Measurements from ENCODE around the gene CACNA2D3.
"Not testable (repeated sequence)": the region's sequence is repeated elsewhere in the genome, so short reads cannot be mapped to it uniquely, and the experiment has no call there.

Gene CACNA2D3

DNA sequence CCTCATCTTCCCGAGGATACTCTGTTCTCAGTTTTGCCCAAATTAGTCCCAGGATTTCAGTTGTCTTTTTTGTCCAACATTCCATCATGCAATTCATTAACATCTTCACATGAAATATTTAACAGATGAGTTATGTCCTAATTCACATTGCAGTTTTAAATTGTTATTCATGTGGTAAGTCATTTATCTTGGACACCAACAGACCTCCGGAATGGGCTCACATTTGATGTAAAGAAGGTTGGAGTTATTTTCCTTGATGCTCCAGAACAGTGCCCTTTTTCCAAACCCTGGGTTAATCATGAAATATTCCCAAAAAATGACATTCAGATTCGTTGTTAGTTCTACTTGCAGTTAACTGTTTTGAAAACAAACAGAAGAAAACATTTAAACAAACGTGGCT is 838.3 kb downstream of the CACNA2D3 start:
- Histone ChIP-seq H3K9ac (ENCODE audit: low read length) (no peak overlapping the region), H3K27me3 (replicated peaks; ENCODE audit: control insufficient read depth, insufficient read depth, low read length) (no peaks in the 10 kb centered on the region), H3K4me3 (ENCODE audit: low read length) (no peak overlapping the region), H3K36me3 (ENCODE audit: control insufficient read depth, insufficient read depth, low read length, severe bottlenecking) (no peaks in the 10 kb centered on the region), H3K4me1 (ENCODE audit: control insufficient read depth, insufficient read depth, low read length) (no peaks in the 10 kb centered on the region), H3K9me3 (ENCODE audit: control insufficient read depth, low read length) (no peaks in the 10 kb centered on the region)
- DNase-seq (ENCODE audit: low read depth) = no peak

DNA sequence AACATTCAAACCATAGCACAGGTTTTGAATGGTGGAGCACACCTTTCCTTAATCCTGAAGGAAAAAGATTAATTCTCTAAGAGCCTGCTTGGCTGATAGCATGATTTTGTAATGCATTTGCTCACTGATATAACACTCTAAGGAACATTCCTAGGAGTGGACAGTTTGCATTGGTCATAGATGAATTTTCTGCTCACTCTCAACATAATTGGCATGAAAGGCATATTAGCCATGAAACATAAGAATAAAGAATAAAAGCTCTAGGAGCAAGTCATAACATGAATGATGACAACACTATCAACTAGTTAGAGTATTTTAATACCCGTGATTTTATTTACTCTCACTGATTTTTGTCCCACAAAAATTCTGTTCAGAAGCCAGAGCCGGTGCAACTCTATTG is 839.8 kb downstream of the CACNA2D3 start:
- no peak overlapping the region for H3K9ac ChIP-seq (ENCODE audit: low read length)
- no peak overlapping the region for H3K4me3 ChIP-seq (ENCODE audit: low read length)
- no peaks in the 10 kb centered on the region for H3K4me1 ChIP-seq (ENCODE audit: control insufficient read depth, insufficient read depth, low read length)
- no peaks in the 10 kb centered on the region for H3K9me3 ChIP-seq (ENCODE audit: control insufficient read depth, low read length)
- no peaks in the 10 kb centered on the region for H3K27me3 ChIP-seq (replicated peaks; ENCODE audit: control insufficient read depth, insufficient read depth, low read length)
- H3K36me3 ChIP-seq (ENCODE audit: control insufficient read depth, insufficient read depth, low read length, severe bottlenecking) = no peaks in the 10 kb centered on the region
- peak; percentile 44 for DNase-seq (ENCODE audit: low read depth)

DNA sequence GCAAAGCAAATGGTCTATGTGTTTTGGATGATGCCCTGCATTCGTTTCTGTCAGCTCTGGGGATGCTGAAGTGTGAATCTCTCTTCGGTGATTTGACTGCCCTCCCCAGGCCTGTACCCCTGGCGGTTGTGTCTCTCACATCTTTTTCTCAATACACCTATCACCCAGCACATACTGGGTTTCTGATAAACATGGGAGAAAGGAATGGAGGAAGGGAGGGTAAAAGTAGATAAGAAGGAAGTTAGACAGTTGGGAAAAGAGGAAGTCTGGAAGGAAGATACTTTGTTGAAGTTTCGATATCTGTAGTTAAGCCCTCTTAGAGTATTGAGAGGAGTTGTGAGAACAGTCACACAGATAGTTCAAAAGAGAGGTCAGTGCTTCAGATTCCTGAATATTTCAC is 841.3 kb downstream of the CACNA2D3 start:
- H3K36me3 ChIP-seq (ENCODE audit: control insufficient read depth, insufficient read depth, low read length, severe bottlenecking) = no peaks in the 10 kb centered on the region
- H3K4me1 ChIP-seq (ENCODE audit: control insufficient read depth, insufficient read depth, low read length) = peaks cover 3% of the 10 kb centered on the region
- H3K9me3 ChIP-seq (ENCODE audit: control insufficient read depth, low read length) = no peaks in the 10 kb centered on the region
- H3K4me3 ChIP-seq (ENCODE audit: low read length) = no peak overlapping the region
- DNase-seq (ENCODE audit: low read depth) = no peak
- no peak overlapping the region for H3K9ac ChIP-seq (ENCODE audit: low read length)
- no peaks in the 10 kb centered on the region for H3K27me3 ChIP-seq (replicated peaks; ENCODE audit: control insufficient read depth, insufficient read depth, low read length)

DNA sequence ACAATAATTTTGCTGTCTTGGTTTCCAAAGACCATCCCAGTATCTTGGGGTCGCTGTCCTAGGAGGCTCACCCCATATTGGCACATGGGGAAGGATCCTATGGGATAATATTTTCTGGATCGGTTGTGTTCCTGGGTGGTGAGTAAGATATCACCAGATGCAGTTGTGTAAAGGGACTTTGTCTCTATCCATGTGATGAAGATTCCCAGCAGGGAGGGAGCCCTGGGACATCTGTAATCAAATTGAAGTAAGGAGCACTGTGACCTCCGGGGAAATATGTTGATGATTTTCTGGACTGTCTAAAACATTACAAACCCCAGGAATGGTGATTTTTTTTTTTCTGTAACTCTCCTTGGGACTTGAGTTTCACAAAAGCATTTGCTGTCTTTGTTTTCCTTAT is 841.7 kb downstream of the CACNA2D3 start:
- H3K4me3 ChIP-seq (ENCODE audit: low read length) = no peak overlapping the region
- no peaks in the 10 kb centered on the region for H3K36me3 ChIP-seq (ENCODE audit: control insufficient read depth, insufficient read depth, low read length, severe bottlenecking)
- H3K9me3 ChIP-seq (ENCODE audit: control insufficient read depth, low read length) = no peaks in the 10 kb centered on the region
- H3K4me1 ChIP-seq (ENCODE audit: control insufficient read depth, insufficient read depth, low read length) = peaks cover 4% of the 10 kb centered on the region
- no peaks in the 10 kb centered on the region for H3K27me3 ChIP-seq (replicated peaks; ENCODE audit: control insufficient read depth, insufficient read depth, low read length)
- no peak overlapping the region for H3K9ac ChIP-seq (ENCODE audit: low read length)
- DNase-seq (ENCODE audit: low read depth) = no peak

DNA sequence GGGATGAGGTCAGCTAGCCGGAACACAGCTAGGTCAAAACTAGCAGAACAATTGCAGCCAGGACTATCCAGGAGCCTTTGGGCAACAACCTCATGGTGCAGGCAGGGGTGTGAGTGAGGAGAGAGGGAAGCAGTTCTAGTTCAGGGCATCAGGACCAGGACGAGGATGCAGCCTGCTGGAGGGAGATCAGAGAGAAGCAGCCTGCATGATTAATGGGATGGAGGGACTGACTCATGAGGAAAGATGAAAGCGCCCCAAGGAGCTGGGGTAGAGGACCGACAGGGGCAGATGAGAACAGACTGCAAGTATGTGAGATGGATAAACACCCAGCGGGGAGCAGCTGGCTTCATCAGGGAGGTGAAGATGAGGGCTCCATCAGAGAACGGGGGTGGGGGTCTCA is 843.4 kb downstream of the CACNA2D3 start:
- no peaks in the 10 kb centered on the region for H3K36me3 ChIP-seq (ENCODE audit: control insufficient read depth, insufficient read depth, low read length, severe bottlenecking)
- no peak overlapping the region for H3K9ac ChIP-seq (ENCODE audit: low read length)
- DNase-seq (ENCODE audit: low read depth) = peak; percentile 37
- no peaks in the 10 kb centered on the region for H3K9me3 ChIP-seq (ENCODE audit: control insufficient read depth, low read length)
- no peaks in the 10 kb centered on the region for H3K27me3 ChIP-seq (replicated peaks; ENCODE audit: control insufficient read depth, insufficient read depth, low read length)
- peaks cover 7% of the 10 kb centered on the region for H3K4me1 ChIP-seq (ENCODE audit: control insufficient read depth, insufficient read depth, low read length)
- H3K4me3 ChIP-seq (ENCODE audit: low read length) = no peak overlapping the region

DNA sequence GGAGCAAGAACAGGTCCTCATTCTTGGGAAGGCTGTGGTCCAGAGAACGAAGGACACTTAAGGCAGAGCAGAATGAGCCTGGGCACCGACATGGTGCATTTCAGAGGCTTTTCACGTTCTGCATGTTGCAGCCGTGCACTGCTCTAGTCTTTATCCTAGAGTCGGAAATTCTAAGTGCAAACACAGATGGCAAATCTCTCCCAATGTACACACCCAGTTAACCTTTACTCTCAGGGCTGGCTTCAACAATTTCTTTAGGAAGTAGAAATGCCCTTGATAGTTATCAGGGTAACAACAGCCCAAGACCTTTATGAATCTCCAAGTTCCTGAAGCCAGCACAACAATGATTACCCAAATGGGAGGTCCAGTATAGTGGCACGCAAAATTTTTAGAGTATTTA is 844.6 kb downstream of the CACNA2D3 start:
- Histone ChIP-seq H3K4me3 (ENCODE audit: low read length) (no peak overlapping the region), H3K4me1 (ENCODE audit: control insufficient read depth, insufficient read depth, low read length) (peaks cover 13% of the 10 kb centered on the region), H3K9me3 (ENCODE audit: control insufficient read depth, low read length) (no peaks in the 10 kb centered on the region), H3K36me3 (ENCODE audit: control insufficient read depth, insufficient read depth, low read length, severe bottlenecking) (no peaks in the 10 kb centered on the region), H3K9ac (ENCODE audit: low read length) (no peak overlapping the region), H3K27me3 (replicated peaks; ENCODE audit: control insufficient read depth, insufficient read depth, low read length) (no peaks in the 10 kb centered on the region)
- no peak for DNase-seq (ENCODE audit: low read depth)

DNA sequence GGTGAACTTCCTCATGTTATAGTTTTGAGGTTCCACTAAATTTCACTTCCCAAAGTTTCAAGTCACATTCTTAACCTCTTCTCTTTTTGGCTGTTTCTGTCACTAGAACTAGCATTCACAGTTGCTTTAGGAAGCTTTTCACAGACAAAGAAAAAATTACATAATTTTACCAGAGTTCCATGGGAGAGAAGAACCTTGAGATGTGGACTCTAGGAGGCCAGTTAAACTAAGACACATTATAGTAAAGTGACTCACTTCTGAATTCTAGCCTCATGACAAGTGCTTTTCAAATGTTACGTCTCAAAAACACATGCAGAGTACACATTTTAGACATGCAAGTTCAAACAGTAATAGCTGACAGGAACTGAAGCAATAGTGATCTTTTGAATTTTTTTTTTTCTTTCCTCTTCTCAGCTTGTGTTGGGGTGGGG is 845.4 kb downstream of the CACNA2D3 start:
- Histone ChIP-seq H3K36me3 (ENCODE audit: control insufficient read depth, insufficient read depth, low read length, severe bottlenecking) (no peaks in the 10 kb centered on the region), H3K27me3 (replicated peaks; ENCODE audit: control insufficient read depth, insufficient read depth, low read length) (no peaks in the 10 kb centered on the region), H3K9me3 (ENCODE audit: control insufficient read depth, low read length) (no peaks in the 10 kb centered on the region), H3K9ac (ENCODE audit: low read length) (no peak overlapping the region), H3K4me3 (ENCODE audit: low read length) (no peak overlapping the region), H3K4me1 (ENCODE audit: control insufficient read depth, insufficient read depth, low read length) (peaks cover 13% of the 10 kb centered on the region)
- peak; percentile 55 for DNase-seq (ENCODE audit: low read depth)

DNA sequence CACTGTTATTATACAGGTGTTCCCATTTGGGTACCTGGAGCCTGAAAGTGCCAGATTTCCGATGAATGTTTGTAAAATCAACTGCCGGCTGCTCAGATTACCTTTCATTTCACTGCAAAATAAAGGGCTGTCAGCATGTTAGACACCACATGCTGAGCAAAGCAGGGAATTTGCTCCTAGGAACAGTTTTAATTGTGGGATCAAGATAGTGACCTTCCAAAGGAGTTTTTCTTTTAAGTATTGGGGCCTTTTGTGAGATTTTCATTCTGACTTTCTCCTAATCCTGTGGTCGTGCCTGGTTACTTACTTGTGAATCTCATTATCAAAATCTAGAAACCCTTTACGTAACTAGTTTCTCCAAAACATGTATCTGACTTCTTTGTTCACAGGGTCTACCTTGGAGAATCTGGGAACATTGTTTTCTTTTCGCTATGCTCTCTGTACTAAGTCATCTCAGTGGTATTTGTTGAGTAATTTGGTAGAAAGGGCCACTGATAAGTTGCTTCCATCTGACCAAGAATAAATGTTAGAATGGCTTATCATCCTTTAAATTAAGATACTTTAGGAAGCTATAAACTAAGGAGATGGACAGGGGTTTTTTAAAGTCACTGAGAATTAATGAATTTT is 846.3 kb downstream of the CACNA2D3 start:
- no peak overlapping the region for H3K4me3 ChIP-seq (ENCODE audit: low read length)
- H3K9ac ChIP-seq (ENCODE audit: low read length) = no peak overlapping the region
- peaks cover 13% of the 10 kb centered on the region for H3K4me1 ChIP-seq (ENCODE audit: control insufficient read depth, insufficient read depth, low read length)
- no peaks in the 10 kb centered on the region for H3K27me3 ChIP-seq (replicated peaks; ENCODE audit: control insufficient read depth, insufficient read depth, low read length)
- H3K36me3 ChIP-seq (ENCODE audit: control insufficient read depth, insufficient read depth, low read length, severe bottlenecking) = no peaks in the 10 kb centered on the region
- DNase-seq (ENCODE audit: low read depth) = peak; percentile 66
- no peaks in the 10 kb centered on the region for H3K9me3 ChIP-seq (ENCODE audit: control insufficient read depth, low read length)

DNA sequence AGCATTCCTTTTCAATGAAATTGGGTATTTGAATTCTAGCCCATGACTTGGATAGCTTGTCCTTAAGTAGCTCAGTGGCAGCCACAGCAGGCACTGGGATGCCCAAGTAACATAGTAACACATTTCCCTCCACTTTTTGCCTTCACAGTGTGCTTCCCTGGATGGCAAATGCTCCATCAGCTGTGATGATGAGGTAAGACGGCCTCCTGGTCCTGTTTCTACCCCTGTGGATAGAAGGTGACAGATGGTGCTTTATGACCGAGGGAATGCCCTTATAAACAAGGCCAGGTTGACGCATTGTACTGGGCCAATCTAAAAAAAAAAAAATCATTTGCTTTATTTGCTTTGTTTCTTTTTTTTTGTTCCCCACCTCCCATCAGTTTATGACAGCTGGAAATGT is 847.3 kb downstream of the CACNA2D3 start:
- no peaks in the 10 kb centered on the region for H3K27me3 ChIP-seq (replicated peaks; ENCODE audit: control insufficient read depth, insufficient read depth, low read length)
- H3K9ac ChIP-seq (ENCODE audit: low read length) = no peak overlapping the region
- no peaks in the 10 kb centered on the region for H3K36me3 ChIP-seq (ENCODE audit: control insufficient read depth, insufficient read depth, low read length, severe bottlenecking)
- H3K9me3 ChIP-seq (ENCODE audit: control insufficient read depth, low read length) = no peaks in the 10 kb centered on the region
- H3K4me3 ChIP-seq (ENCODE audit: low read length) = no peak overlapping the region
- H3K4me1 ChIP-seq (ENCODE audit: control insufficient read depth, insufficient read depth, low read length) = peaks cover 13% of the 10 kb centered on the region
- no peak for DNase-seq (ENCODE audit: low read depth)

DNA sequence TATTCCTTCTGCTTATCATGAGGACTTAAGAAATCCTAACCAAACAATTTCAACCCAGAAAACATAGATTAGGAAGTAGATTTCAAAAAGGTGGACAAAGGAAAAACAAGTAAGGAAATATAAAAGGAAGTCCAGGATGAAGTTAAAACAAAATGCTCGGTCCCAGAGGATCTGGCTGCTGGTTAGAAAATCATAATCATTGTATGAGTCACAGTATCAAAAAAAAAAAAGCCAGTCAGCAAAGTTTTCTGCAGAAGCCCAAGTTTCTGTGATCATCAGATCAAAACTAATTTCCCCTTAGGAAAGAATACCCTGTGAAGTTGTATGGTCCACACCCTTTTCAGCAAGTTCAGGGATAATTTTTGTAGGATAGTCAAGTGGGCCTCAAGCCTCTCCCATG is 848.5 kb downstream of the CACNA2D3 start:
- no peak overlapping the region for H3K9ac ChIP-seq (ENCODE audit: low read length)
- H3K4me1 ChIP-seq (ENCODE audit: control insufficient read depth, insufficient read depth, low read length) = peaks cover 13% of the 10 kb centered on the region
- H3K27me3 ChIP-seq (replicated peaks; ENCODE audit: control insufficient read depth, insufficient read depth, low read length) = no peaks in the 10 kb centered on the region
- no peaks in the 10 kb centered on the region for H3K9me3 ChIP-seq (ENCODE audit: control insufficient read depth, low read length)
- H3K4me3 ChIP-seq (ENCODE audit: low read length) = no peak overlapping the region
- DNase-seq (ENCODE audit: low read depth) = peak; percentile 61
- H3K36me3 ChIP-seq (ENCODE audit: control insufficient read depth, insufficient read depth, low read length, severe bottlenecking) = no peaks in the 10 kb centered on the region

DNA sequence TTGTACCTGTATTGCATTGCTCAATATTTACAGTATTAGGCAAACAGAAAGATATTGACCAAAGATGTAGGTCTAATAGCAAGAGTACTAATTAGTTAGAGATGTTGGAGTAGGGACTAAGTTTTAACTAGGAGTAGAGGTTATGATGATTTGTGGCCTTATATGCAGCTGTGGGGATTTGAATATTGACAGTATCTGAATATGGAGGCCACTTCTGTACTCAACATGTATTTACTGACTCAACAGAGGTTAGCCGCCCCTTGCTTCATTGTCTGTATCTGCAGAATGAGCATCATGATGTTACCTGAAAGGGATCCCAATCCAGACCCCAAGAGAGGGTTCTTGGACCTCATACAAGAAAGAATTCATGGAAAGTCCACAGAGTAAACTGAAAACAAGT is 855.1 kb downstream of the CACNA2D3 start:
- H3K9ac ChIP-seq (ENCODE audit: low read length) = no peak overlapping the region
- H3K4me1 ChIP-seq (ENCODE audit: control insufficient read depth, insufficient read depth, low read length) = no peaks in the 10 kb centered on the region
- H3K27me3 ChIP-seq (replicated peaks; ENCODE audit: control insufficient read depth, insufficient read depth, low read length) = no peaks in the 10 kb centered on the region
- no peaks in the 10 kb centered on the region for H3K9me3 ChIP-seq (ENCODE audit: control insufficient read depth, low read length)
- DNase-seq (ENCODE audit: low read depth) = no peak
- H3K36me3 ChIP-seq (ENCODE audit: control insufficient read depth, insufficient read depth, low read length, severe bottlenecking) = no peaks in the 10 kb centered on the region
- no peak overlapping the region for H3K4me3 ChIP-seq (ENCODE audit: low read length)

DNA sequence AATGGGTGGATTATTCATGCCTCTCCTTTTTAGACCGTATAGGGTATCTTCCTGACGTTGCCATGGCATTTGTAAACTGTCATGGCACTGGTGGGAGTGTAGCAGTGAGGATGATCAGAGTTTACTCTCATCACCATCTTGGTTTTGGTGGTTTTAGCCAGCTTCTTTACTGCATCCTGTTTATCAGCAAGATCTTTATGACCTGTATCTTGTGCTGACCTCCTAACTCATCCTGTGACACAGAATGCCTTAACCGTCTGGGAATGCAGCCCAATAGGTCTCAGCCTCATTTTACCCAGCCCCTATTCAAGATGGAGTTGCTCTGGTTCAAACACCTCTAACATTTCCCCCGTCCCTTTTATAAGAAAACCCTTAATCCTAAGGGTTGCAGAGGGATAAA is 855.6 kb downstream of the CACNA2D3 start:
- H3K4me3 ChIP-seq (ENCODE audit: low read length) = not testable (repeated sequence)

More for the DNA sequence above, 855.6 kb downstream of the CACNA2D3 start:
- H3K9ac ChIP-seq (ENCODE audit: low read length); H3K27me3 ChIP-seq (replicated peaks; ENCODE audit: control insufficient read depth, insufficient read depth, low read length); H3K4me1 ChIP-seq (ENCODE audit: control insufficient read depth, insufficient read depth, low read length); H3K36me3 ChIP-seq (ENCODE audit: control insufficient read depth, insufficient read depth, low read length, severe bottlenecking); H3K9me3 ChIP-seq (ENCODE audit: control insufficient read depth, low read length); DNase-seq (ENCODE audit: low read depth): not testable (repeated sequence)
